ENCODE results near the gene GMPS.
A peak's percentile ranks its signal among the peaks of the same experiment; 100 is the strongest.

GMPS gene

GRCh38 chr3:155886915-155887314, 16.5 kb downstream of the GMPS start:
- no peak for DNase-seq
- TF ChIP-seq POLR2A (IDR thresholded peaks at IDR 0.05; ENCODE audit: low read length), result no peak
- no peak for TF ChIP-seq GATA1 (IDR thresholded peaks at IDR 0.05; ENCODE audit: low read depth, low read length)

- DNase-seq, result peak in 1 of 2 experiments; percentile 49
- TF ChIP-seq GATA1 (IDR thresholded peaks at IDR 0.05; ENCODE audit: low read depth, low read length) (no peak), POLR2A (IDR thresholded peaks at IDR 0.05; ENCODE audit: low read length) (no peak)
Observed at GRCh38 chr3:155889212-155889611, 18.8 kb downstream of the GMPS start.

- no peak for TF ChIP-seq POLR2A (IDR thresholded peaks at IDR 0.05; ENCODE audit: low read length)
- no peak for TF ChIP-seq GATA1 (IDR thresholded peaks at IDR 0.05; ENCODE audit: low read depth, low read length)
- peak; percentile 50 to 59 for DNase-seq
Observed at GRCh38 chr3:155889952-155890351, 19.5 kb downstream of the GMPS start.

GRCh38 chr3:155890671-155891190, 20.3 kb downstream of the GMPS start:
- peak; percentile 93 to 98 for DNase-seq
- TF ChIP-seq GATA1 (IDR thresholded peaks at IDR 0.05; ENCODE audit: low read depth, low read length) (peak; percentile 67), POLR2A (IDR thresholded peaks at IDR 0.05; ENCODE audit: low read length) (peak; percentile 66)

- DNase-seq, result peak in 1 of 2 experiments; percentile 48
- TF ChIP-seq POLR2A (IDR thresholded peaks at IDR 0.05; ENCODE audit: low read length) (no peak), GATA1 (IDR thresholded peaks at IDR 0.05; ENCODE audit: low read depth, low read length) (no peak)
Observed at GRCh38 chr3:155891321-155891720, 20.9 kb downstream of the GMPS start.

- TF ChIP-seq POLR2A (IDR thresholded peaks at IDR 0.05; ENCODE audit: low read length) (no peak), GATA1 (IDR thresholded peaks at IDR 0.05; ENCODE audit: low read depth, low read length) (no peak)
- no peak for DNase-seq
Observed at GRCh38 chr3:155895379-155895900, 25.0 kb downstream of the GMPS start.

GRCh38 chr3:155906900-155907299, 36.5 kb downstream of the GMPS start:
- TF ChIP-seq POLR2A (IDR thresholded peaks at IDR 0.05; ENCODE audit: low read length) (no peak), GATA1 (IDR thresholded peaks at IDR 0.05; ENCODE audit: low read depth, low read length) (no peak)
- no peak for DNase-seq

- DNase-seq, result no peak
- TF ChIP-seq POLR2A (IDR thresholded peaks at IDR 0.05; ENCODE audit: low read length) (no peak), GATA1 (IDR thresholded peaks at IDR 0.05; ENCODE audit: low read depth, low read length) (no peak)
Observed at GRCh38 chr3:155908086-155908485, 37.6 kb downstream of the GMPS start.

- DNase-seq, result no peak
- TF ChIP-seq POLR2A (IDR thresholded peaks at IDR 0.05; ENCODE audit: low read length) (no peak), GATA1 (IDR thresholded peaks at IDR 0.05; ENCODE audit: low read depth, low read length) (no peak)
Observed at GRCh38 chr3:155908605-155909004, 38.2 kb downstream of the GMPS start.

- TF ChIP-seq GATA1 (IDR thresholded peaks at IDR 0.05; ENCODE audit: low read depth, low read length), result no peak
- TF ChIP-seq POLR2A (IDR thresholded peaks at IDR 0.05; ENCODE audit: low read length), result no peak
- no peak for DNase-seq
Observed at GRCh38 chr3:155912090-155912489, 41.6 kb downstream of the GMPS start.

- no peak for TF ChIP-seq POLR2A (IDR thresholded peaks at IDR 0.05; ENCODE audit: low read length)
- TF ChIP-seq GATA1 (IDR thresholded peaks at IDR 0.05; ENCODE audit: low read depth, low read length), result no peak
- no peak for DNase-seq
Observed at GRCh38 chr3:155912579-155913190, 42.2 kb downstream of the GMPS start.

GRCh38 chr3:155917781-155918180, 47.3 kb downstream of the GMPS start:
- no peak for DNase-seq
- TF ChIP-seq POLR2A (IDR thresholded peaks at IDR 0.05; ENCODE audit: low read length) (no peak), GATA1 (IDR thresholded peaks at IDR 0.05; ENCODE audit: low read depth, low read length) (no peak)

GRCh38 chr3:155919728-155920127, 49.3 kb downstream of the GMPS start:
- TF ChIP-seq POLR2A (IDR thresholded peaks at IDR 0.05; ENCODE audit: low read length) (no peak), GATA1 (IDR thresholded peaks at IDR 0.05; ENCODE audit: low read depth, low read length) (no peak)
- no peak for DNase-seq

GRCh38 chr3:155921486-155921885, 51.0 kb downstream of the GMPS start:
- TF ChIP-seq GATA1 (IDR thresholded peaks at IDR 0.05; ENCODE audit: low read depth, low read length) (no peak), POLR2A (IDR thresholded peaks at IDR 0.05; ENCODE audit: low read length) (no peak)
- DNase-seq, result no peak

- TF ChIP-seq GATA1 (IDR thresholded peaks at IDR 0.05; ENCODE audit: low read depth, low read length), result no peak
- TF ChIP-seq POLR2A (IDR thresholded peaks at IDR 0.05; ENCODE audit: low read length), result no peak
- no peak for DNase-seq
Observed at GRCh38 chr3:155934230-155934629, 63.8 kb downstream of the GMPS start.
